Thyroid gland (tissue), 4 donors: ENCODE measurements around the gene BLOC1S6. TPM values are rescaled to one million over a fixed set of nuclear protein-coding genes. Genes with fewer than 3 reads are reported as not detected.

Source experiments
- DNase-seq, 2 donors: peaks; one replicate each; pipeline ENCODE4 v3.0.0-alpha.2; 2019
- H3K27ac ChIP-seq, 3 donors: fragments of 200-600 bp; sonication (generic); 1 replicate in 2 of 3; 2 replicates in 1 of 3; pipeline ENCODE4 v1.5.1; 2016 to 2019; ENCODE audit warnings: mild to moderate bottlenecking in 1 of 3, moderate library complexity in 1 of 3
- H3K27me3 ChIP-seq: fragments of 200-600 bp; sonication (generic); one replicate; pipeline ENCODE4 v1.5.1; 2019
- H3K36me3 ChIP-seq, 2 donors: fragments of 200-600 bp; sonication (generic); one replicate each; pipeline ENCODE4 v1.5.1; 2016 to 2019
- H3K4me1 ChIP-seq, 2 donors: fragments of 200-600 bp; sonication (generic); one replicate each; pipeline ENCODE4 v1.5.1; 2017 to 2019
- H3K4me3 ChIP-seq, 3 donors: fragments of 200-600 bp; sonication (generic); replicated peaks in 1 of 3; 1 replicate in 2 of 3; 2 replicates in 1 of 3; pipeline ENCODE4 v1.5.1; 2016; ENCODE audit warnings: mild to moderate bottlenecking in 1 of 3
- H3K9me3 ChIP-seq: fragments of 200-600 bp; sonication (generic); one replicate; pipeline ENCODE4 v1.5.1; 2017
- POLR2A ChIP-seq, 2 donors: fragments of 450-650 bp; IDR thresholded peaks; one replicate each; pipeline ENCODE4 v1.6.1; 2017; ENCODE audit warnings: antibody characterized with exemption in 2 of 2, mild to moderate bottlenecking in 2 of 2, moderate library complexity in 1 of 2
- WGBS, 2 donors: methylation state at CpG; one replicate each; pipeline ENCODE4 v1.1.5; 2017; 5-methylcytosine and 5-hydroxymethylcytosine counted together
- intact Hi-C: fragments of 100-400 bp; cut with DNase I; formaldehyde crosslinking; loops from one replicate; pipeline ENCODE4 v1.15.1; 2023
- total RNA-seq, 4 donors: library from RNA; depleted of rRNA; stranded (reverse); fragments of >200 nt; gene quantifications; one replicate each; pipeline ENCODE4 v1.2.3, GENCODE V29; 2016
- TF ChIP-seq, protein P1 (sequence below), 6 experiments: fragments of 200-600 bp in 3 of 6; fragments of 450-650 bp in 3 of 6; sonication (generic) in 3 of 6; IDR thresholded peaks; one replicate each; pipeline ENCODE4 v1.5.1; 2016 to 2019; ENCODE audit warnings: antibody characterized with exemption in 6 of 6, mild to moderate bottlenecking in 2 of 6, inconsistent platforms in 1 of 6, moderate library complexity in 1 of 6

Gene BLOC1S6
- total RNA-seq, 4 donors from 2014 or later: 59.7 to 88.7 (median 82.6) TPM

DNA sequence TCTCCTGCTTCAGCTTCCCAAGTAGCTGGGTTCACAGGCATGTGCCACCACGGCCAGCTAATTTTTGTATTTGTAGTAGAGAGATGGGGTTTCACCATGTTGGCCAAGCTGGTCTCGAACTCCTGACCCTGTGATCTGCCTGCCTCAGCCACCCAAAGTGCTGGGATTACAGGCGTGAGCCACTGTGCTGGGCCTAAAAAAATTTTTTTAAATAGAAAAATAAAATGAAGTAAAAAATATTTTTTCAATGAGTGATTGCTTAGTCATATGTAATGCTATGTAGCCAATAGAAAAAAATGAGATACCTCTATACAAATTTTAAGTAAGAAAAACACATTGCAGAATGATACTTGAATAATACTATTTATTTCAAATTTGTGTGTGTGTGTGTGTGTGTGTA lies 36.7 kb upstream of the BLOC1S6 start:
- H3K27ac ChIP-seq: no peak overlapping the region
- no peak overlapping the region for H3K4me3 ChIP-seq
- DNase-seq: no peak
- no peaks in the 10 kb centered on the region for H3K4me1 ChIP-seq
- no peaks in the 10 kb centered on the region for H3K27me3 ChIP-seq
- WGBS, 2 donors: 86 to 91% methylated on average over 3 of the region's 3 CpGs
- intact Hi-C loops: no loop called here
- H3K36me3 ChIP-seq: no peaks in the 10 kb centered on the region
- no peaks in the 10 kb centered on the region for H3K9me3 ChIP-seq
- no peak for TF ChIP-seq POLR2A (IDR thresholded peaks at IDR 0.05)
- TF ChIP-seq, protein P1, sequence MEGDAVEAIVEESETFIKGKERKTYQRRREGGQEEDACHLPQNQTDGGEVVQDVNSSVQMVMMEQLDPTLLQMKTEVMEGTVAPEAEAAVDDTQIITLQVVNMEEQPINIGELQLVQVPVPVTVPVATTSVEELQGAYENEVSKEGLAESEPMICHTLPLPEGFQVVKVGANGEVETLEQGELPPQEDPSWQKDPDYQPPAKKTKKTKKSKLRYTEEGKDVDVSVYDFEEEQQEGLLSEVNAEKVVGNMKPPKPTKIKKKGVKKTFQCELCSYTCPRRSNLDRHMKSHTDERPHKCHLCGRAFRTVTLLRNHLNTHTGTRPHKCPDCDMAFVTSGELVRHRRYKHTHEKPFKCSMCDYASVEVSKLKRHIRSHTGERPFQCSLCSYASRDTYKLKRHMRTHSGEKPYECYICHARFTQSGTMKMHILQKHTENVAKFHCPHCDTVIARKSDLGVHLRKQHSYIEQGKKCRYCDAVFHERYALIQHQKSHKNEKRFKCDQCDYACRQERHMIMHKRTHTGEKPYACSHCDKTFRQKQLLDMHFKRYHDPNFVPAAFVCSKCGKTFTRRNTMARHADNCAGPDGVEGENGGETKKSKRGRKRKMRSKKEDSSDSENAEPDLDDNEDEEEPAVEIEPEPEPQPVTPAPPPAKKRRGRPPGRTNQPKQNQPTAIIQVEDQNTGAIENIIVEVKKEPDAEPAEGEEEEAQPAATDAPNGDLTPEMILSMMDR (IDR thresholded peaks at IDR 0.05): no peak

- intact Hi-C loops: no loop called here
- H3K36me3 ChIP-seq: no peaks in the 10 kb centered on the region
- 72 to 73% methylated on average over 3 of the region's 3 CpGs for WGBS, 2 donors
- no peak overlapping the region for H3K27ac ChIP-seq
- no peak overlapping the region for H3K4me3 ChIP-seq
- no peaks in the 10 kb centered on the region for H3K9me3 ChIP-seq
- H3K4me1 ChIP-seq: no peaks in the 10 kb centered on the region
- H3K27me3 ChIP-seq: no peaks in the 10 kb centered on the region
- no peak for DNase-seq
- TF ChIP-seq POLR2A (IDR thresholded peaks at IDR 0.05): no peak
- TF ChIP-seq, protein P1 (IDR thresholded peaks at IDR 0.05): no peak
Measured at GRCh38 chr15:45551676-45552075, 35.5 kb upstream of the BLOC1S6 start.

- no peak for DNase-seq
- Histone ChIP-seq H3K36me3 (no peaks in the 10 kb centered on the region), H3K4me3 (no peak overlapping the region), H3K27ac (no peak overlapping the region), H3K4me1 (no peaks in the 10 kb centered on the region), H3K27me3 (no peaks in the 10 kb centered on the region), H3K9me3 (no peaks in the 10 kb centered on the region)
- TF ChIP-seq POLR2A (IDR thresholded peaks at IDR 0.05): no peak
- 47 to 61% methylated on average over 3 of the region's 3 CpGs for WGBS, 2 donors
- intact Hi-C loops: no loop called here
Measured at GRCh38 chr15:45555934-45556608, 31.1 kb upstream of the BLOC1S6 start.

DNA sequence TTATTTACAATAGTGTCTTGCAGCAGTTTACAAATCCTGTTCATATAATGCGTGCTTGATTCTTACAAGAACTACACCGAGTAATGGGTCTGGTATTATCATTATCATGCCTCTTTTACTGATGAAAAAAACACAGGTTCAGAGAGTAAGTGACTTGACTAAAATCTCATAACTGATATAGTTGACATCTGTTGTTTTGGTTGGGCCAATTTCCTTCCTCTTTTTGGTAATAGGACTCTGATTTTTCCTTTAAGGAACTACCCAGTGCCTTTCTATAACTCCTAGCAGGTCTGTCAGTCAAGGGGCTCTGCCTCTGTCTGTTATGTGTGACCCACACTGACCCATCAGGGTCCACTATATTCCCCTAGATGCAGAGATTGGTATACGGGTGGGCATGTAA lies 14.6 kb upstream of the BLOC1S6 start:
- Histone ChIP-seq H3K4me3 (no peak overlapping the region), H3K27ac (no peak overlapping the region), H3K36me3 (no peaks in the 10 kb centered on the region), H3K9me3 (no peaks in the 10 kb centered on the region), H3K27me3 (no peaks in the 10 kb centered on the region), H3K4me1 (no peaks in the 10 kb centered on the region)
- intact Hi-C loops: no loop called here
- DNase-seq: no peak
- TF ChIP-seq POLR2A (IDR thresholded peaks at IDR 0.05): no peak
- TF ChIP-seq, protein P1 (IDR thresholded peaks at IDR 0.05): no peak
- 75 to 88% methylated on average over 3 of the region's 3 CpGs for WGBS, 2 donors

DNA sequence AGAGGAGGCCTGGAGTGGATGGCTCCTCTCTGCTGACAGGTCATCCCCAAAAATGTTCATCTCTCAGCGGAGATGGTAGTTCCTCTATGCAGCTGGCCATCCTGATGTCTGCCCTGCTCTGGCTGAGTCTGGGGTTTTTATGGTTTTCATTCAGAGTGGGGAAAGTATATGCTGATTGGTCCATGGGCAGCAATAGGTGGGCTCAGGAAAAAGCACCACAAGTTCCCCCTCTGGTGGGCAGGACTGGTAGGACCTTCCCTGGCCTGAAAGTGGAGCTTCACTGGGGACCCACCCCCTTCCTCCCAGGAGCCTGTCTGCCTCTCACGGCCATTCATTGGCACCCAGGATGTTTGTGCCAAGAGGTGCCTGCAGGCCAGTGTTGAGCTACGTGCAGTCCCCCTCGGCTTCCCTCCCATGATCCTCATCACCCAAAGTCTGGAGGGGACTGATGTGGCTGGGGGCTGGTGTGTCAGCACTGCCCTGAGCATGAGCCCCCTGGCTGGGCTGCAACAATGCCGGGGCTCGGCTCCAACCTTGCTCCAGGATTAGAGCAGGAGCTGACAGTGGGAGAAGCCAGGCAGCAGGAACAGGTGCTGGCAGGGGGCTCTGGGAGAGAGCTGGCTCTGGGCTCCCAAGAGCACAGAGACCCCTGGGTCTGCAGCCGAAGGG lies 13.1 kb upstream of the BLOC1S6 start:
- H3K4me1 ChIP-seq: no peaks in the 10 kb centered on the region
- H3K27me3 ChIP-seq: no peaks in the 10 kb centered on the region
- intact Hi-C loops: no loop called here
- no peaks in the 10 kb centered on the region for H3K9me3 ChIP-seq
- DNase-seq: no peak
- H3K4me3 ChIP-seq: no peak overlapping the region
- no peak overlapping the region for H3K27ac ChIP-seq
- no peaks in the 10 kb centered on the region for H3K36me3 ChIP-seq
- 82 to 86% methylated on average over 5 to 7 of the region's 7 CpGs for WGBS, 2 donors
- TF ChIP-seq POLR2A (IDR thresholded peaks at IDR 0.05): no peak

GRCh38 chr15:45581919-45582318 lies 5.3 kb upstream of the BLOC1S6 start:
- intact Hi-C loops: no loop called here
- WGBS, 2 donors: 95 to 98% methylated on average over 2 of the region's 2 CpGs
- Histone ChIP-seq H3K4me1 (peaks cover 11 to 16% of the 10 kb centered on the region in 2 donors), H3K27me3 (no peaks in the 10 kb centered on the region), H3K36me3 (no peaks in the 10 kb centered on the region), H3K4me3 (no peak overlapping the region), H3K9me3 (no peaks in the 10 kb centered on the region), H3K27ac (no peak overlapping the region)
- TF ChIP-seq POLR2A (IDR thresholded peaks at IDR 0.05): no peak
- no peak for DNase-seq
